ENCODE results near the gene IDH2. TPM values are rescaled to one million over a fixed set of nuclear protein-coding genes. Genes with fewer than 3 reads are reported as not detected.
A peak's percentile ranks its signal among the peaks of the same experiment; 100 is the strongest.
"Not testable (repeated sequence)": the region's sequence is repeated elsewhere in the genome, so short reads cannot be mapped to it uniquely, and the experiment has no call there.

The IDH2 gene
- total RNA-seq, 6 donors from 2014 or later: 41.5 to 72.1 (median 48.7) TPM

GRCh38 chr15:90074916-90075315, 27.4 kb downstream of the IDH2 start:
- no peaks in the 10 kb centered on the region for H3K9me3 ChIP-seq
- H3K4me3 ChIP-seq: no peak overlapping the region
- ATAC-seq (ENCODE audit: low FRiP score in 2 of 2) (no peak), DNase-seq (no peak)
- no peaks in the 10 kb centered on the region for H3K27me3 ChIP-seq
- H3K4me1 ChIP-seq: peaks cover 8 to 21% (median 12%) of the 10 kb centered on the region in 4 donors
- peaks cover 0 to 72% (median 43%) of the 10 kb centered on the region in 4 donors for H3K36me3 ChIP-seq
- peak overlapping the region in 2 of 4 donors; percentile 67 for H3K27ac ChIP-seq
- 80 to 91% methylated on average over 3 to 5 of the region's 5 CpGs for WGBS, 2 donors
- TF ChIP-seq POLR2AphosphoS5 (IDR thresholded peaks at IDR 0.05) (no peak), EP300 (IDR thresholded peaks at IDR 0.05) (no peak), POLR2A (IDR thresholded peaks at IDR 0.05) (no peak)
- TF ChIP-seq, protein P1, sequence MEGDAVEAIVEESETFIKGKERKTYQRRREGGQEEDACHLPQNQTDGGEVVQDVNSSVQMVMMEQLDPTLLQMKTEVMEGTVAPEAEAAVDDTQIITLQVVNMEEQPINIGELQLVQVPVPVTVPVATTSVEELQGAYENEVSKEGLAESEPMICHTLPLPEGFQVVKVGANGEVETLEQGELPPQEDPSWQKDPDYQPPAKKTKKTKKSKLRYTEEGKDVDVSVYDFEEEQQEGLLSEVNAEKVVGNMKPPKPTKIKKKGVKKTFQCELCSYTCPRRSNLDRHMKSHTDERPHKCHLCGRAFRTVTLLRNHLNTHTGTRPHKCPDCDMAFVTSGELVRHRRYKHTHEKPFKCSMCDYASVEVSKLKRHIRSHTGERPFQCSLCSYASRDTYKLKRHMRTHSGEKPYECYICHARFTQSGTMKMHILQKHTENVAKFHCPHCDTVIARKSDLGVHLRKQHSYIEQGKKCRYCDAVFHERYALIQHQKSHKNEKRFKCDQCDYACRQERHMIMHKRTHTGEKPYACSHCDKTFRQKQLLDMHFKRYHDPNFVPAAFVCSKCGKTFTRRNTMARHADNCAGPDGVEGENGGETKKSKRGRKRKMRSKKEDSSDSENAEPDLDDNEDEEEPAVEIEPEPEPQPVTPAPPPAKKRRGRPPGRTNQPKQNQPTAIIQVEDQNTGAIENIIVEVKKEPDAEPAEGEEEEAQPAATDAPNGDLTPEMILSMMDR (IDR thresholded peaks at IDR 0.05): no peak

GRCh38 chr15:90074023-90074422, 28.2 kb downstream of the IDH2 start:
- H3K27me3 ChIP-seq: no peaks in the 10 kb centered on the region
- H3K27ac ChIP-seq: peak overlapping the region in 1 of 4 donors; percentile 44
- ATAC-seq (ENCODE audit: low FRiP score in 2 of 2): peak in 1 of 2 donors; percentile 32
- H3K4me3 ChIP-seq: no peak overlapping the region
- peaks cover 8 to 24% (median 16%) of the 10 kb centered on the region in 4 donors for H3K4me1 ChIP-seq
- WGBS, 2 donors: 70 to 80% methylated on average over 12 of the region's 12 CpGs
- DNase-seq: peak in 1 of 2 donors; percentile 63
- no peak for TF ChIP-seq EP300 (IDR thresholded peaks at IDR 0.05)
- TF ChIP-seq, protein P1 (IDR thresholded peaks at IDR 0.05): no peak
- no peak for TF ChIP-seq POLR2A (IDR thresholded peaks at IDR 0.05)
- H3K9me3 ChIP-seq: no peaks in the 10 kb centered on the region
- H3K36me3 ChIP-seq: peaks cover 0 to 63% (median 35%) of the 10 kb centered on the region in 4 donors

GRCh38 chr15:90072978-90073640, 29.2 kb downstream of the IDH2 start:
- no peak for DNase-seq
- H3K4me3 ChIP-seq: no peak overlapping the region
- ATAC-seq (ENCODE audit: low FRiP score in 2 of 2): no peak
- WGBS, 2 donors: 92 to 94% methylated on average over 17 of the region's 17 CpGs
- TF ChIP-seq, protein P1 (IDR thresholded peaks at IDR 0.05): no peak
- no peak for TF ChIP-seq POLR2AphosphoS5 (IDR thresholded peaks at IDR 0.05)
- TF ChIP-seq EP300 (IDR thresholded peaks at IDR 0.05): no peak
- no peak for TF ChIP-seq POLR2A (IDR thresholded peaks at IDR 0.05)
- peaks cover 0 to 61% (median 32%) of the 10 kb centered on the region in 4 donors for H3K36me3 ChIP-seq
- H3K9me3 ChIP-seq: no peaks in the 10 kb centered on the region
- peak overlapping the region in 2 of 4 donors; percentile 1 to 44 for H3K27ac ChIP-seq
- no peaks in the 10 kb centered on the region for H3K27me3 ChIP-seq
- H3K4me1 ChIP-seq: peaks cover 8 to 24% (median 16%) of the 10 kb centered on the region in 4 donors

DNA sequence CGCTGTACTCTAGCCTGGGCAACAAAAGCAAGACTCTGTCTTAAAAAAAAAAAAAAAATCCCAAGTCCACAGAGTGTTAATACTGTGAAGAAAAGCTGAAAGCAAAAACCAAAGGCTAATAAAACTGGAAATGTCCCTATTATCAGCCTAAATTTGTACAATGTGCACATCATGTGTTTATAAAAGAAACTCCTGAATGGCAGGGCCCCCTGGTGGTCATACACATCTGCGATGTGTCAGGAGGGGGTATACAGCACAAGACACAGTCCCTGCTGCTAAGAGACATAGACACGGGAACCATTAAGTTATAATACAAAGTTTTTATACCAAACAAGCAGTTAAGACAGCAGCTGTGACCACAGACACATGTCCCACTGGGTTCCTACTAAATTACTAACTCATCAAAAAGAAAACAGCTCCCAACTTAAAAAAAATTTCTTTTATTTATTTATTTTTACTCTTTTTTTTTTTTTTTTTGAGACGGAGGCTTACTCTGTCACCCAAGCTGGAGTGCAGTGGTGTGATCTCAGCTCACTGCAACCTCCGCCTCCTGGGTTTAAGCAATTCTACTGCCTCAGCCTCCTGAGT, 31.0 kb downstream of the IDH2 start:
- Histone ChIP-seq H3K4me3 (no peak overlapping the region), H3K9me3 (no peaks in the 10 kb centered on the region), H3K4me1 (peaks cover 9 to 24% (median 16%) of the 10 kb centered on the region in 4 donors), H3K36me3 (peaks cover 5 to 60% (median 39%) of the 10 kb centered on the region in 4 donors), H3K27me3 (no peaks in the 10 kb centered on the region), H3K27ac (peak overlapping the region; percentile 16 to 45 (median 22))
- TF ChIP-seq POLR2AphosphoS5 (IDR thresholded peaks at IDR 0.05): no peak
- TF ChIP-seq, protein P1 (IDR thresholded peaks at IDR 0.05): peak; percentile 65 to 84 (median 76)
- 38 to 42% methylated on average over 5 of the region's 5 CpGs for WGBS, 2 donors
- ATAC-seq (ENCODE audit: low FRiP score in 2 of 2) (peak; percentile 79 to 87), DNase-seq (peak in 1 of 2 donors; percentile 85)

- not testable (repeated sequence) for DNase-seq; ATAC-seq (ENCODE audit: low FRiP score in 2 of 2); H3K9me3 ChIP-seq; H3K27me3 ChIP-seq; H3K4me3 ChIP-seq
- peaks cover 5 to 53% (median 36%) of the 10 kb centered on the region in 4 donors for H3K36me3 ChIP-seq
- H3K4me1 ChIP-seq: peaks cover 10 to 31% (median 22%) of the 10 kb centered on the region in 4 donors
- H3K27ac ChIP-seq: peak overlapping the region; percentile 16 to 61 (median 36)
- 86 to 95% methylated on average over 2 of the region's 2 CpGs for WGBS, 2 donors
These were observed 31.6 kb downstream of the IDH2 start for GRCh38 chr15:90070623-90071022.

All from upper lobe of left lung (tissue), 6 donors.